RWPE2 (cell line): ENCODE data around the gene DNAJB7.
A peak's percentile ranks its signal among the peaks of the same experiment; 100 is the strongest.

Experiments
- ATAC-seq: fragments of 200-7000 bp; cut with Tn5 transposase; 3 replicates; pipeline ENCODE4 v1.9.1; 2021; ENCODE audit warnings: low read depth
- DNase-seq: peaks from one replicate; pipeline ENCODE4 v3.0.0-alpha.2; 2020; ENCODE audit warnings: low spot score
- H3K27ac ChIP-seq: fragments of 450-650 bp; 2 replicates; pipeline ENCODE4 v1.5.1; 2017; ENCODE audit warnings: mild to moderate bottlenecking; ENCODE audit not compliant: poor library complexity, severe bottlenecking
- H3K27me3 ChIP-seq: fragments of 250-450 bp; sonication (Bioruptor Pico); 2 replicates; pipeline ENCODE4 v1.5.1; 2021; ENCODE audit warnings: mild to moderate bottlenecking, moderate library complexity; ENCODE audit not compliant: insufficient read depth, poor library complexity, severe bottlenecking
- H3K36me3 ChIP-seq: fragments of 250-450 bp; sonication (Bioruptor Pico); 2 replicates; pipeline ENCODE4 v1.5.1; 2020; ENCODE audit warnings: low read depth, mild to moderate bottlenecking, moderate library complexity
- H3K4me1 ChIP-seq: fragments of 250-450 bp; sonication (Bioruptor Pico); 2 replicates; pipeline ENCODE4 v1.5.1; 2021; ENCODE audit warnings: mild to moderate bottlenecking, moderate library complexity; ENCODE audit not compliant: insufficient read depth, poor library complexity, severe bottlenecking
- H3K4me3 ChIP-seq: fragments of 250-450 bp; sonication (Bioruptor Pico); 2 replicates; pipeline ENCODE4 v1.5.1; 2021; ENCODE audit warnings: mild to moderate bottlenecking, moderate library complexity; ENCODE audit not compliant: severe bottlenecking
- H3K9me3 ChIP-seq: fragments of 250-450 bp; sonication (Bioruptor Pico); 2 replicates; pipeline ENCODE4 v1.5.1; 2021; ENCODE audit warnings: mild to moderate bottlenecking, moderate library complexity; ENCODE audit not compliant: severe bottlenecking
- CTCF ChIP-seq: fragments of 450-650 bp; IDR thresholded peaks from one replicate; pipeline ENCODE4 v1.5.1; 2017; ENCODE audit warnings: mild to moderate bottlenecking, moderate library complexity; ENCODE audit not compliant: poor library complexity, severe bottlenecking

The DNAJB7 gene

GRCh38 chr22:40862013-40862412, at the start of gene DNAJB7:
Gene DNAJB7, minus strand, starts transcription at chr22:40862113. Its CDS starts 119 bp downstream, at chr22:40861994.
- Histone ChIP-seq H3K4me3 (no peak within 1 kb of the TSS), H3K27ac (no peak within 1 kb of the TSS), H3K9me3 (no peaks in the 10 kb centered on the region), H3K27me3 (no peaks in the 10 kb centered on the region), H3K36me3 (peaks cover 29% of the 10 kb centered on the region), H3K4me1 (no peaks in the 10 kb centered on the region)
- ATAC-seq, result no peak
- no peak for DNase-seq
- TF ChIP-seq CTCF, result no peak

DNA sequence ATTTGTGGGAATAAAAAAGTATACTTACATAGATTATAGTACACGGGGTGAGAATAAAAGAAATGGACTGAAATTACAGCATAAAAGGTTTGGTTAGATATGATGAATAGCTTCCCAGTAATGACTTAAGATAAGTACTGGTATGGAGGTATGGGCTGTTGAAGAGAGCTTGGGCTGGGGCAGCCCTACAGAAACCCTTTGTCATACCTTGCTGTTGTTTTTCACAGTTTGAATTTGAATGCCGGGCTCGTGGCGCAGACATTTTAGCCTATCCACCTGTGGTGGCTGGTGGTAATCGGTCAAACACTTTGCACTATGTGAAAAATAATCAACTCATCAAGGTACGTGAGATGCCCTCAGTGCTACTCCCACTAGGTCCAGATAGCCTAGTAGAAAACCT, 47.0 kb upstream of the DNAJB7 start:
- no peak for DNase-seq
- Histone ChIP-seq H3K27ac (no peak overlapping the region), H3K9me3 (no peaks in the 10 kb centered on the region), H3K27me3 (no peaks in the 10 kb centered on the region), H3K4me1 (no peaks in the 10 kb centered on the region), H3K36me3 (peaks cover 34% of the 10 kb centered on the region), H3K4me3 (no peak overlapping the region)
- ATAC-seq, result no peak
- TF ChIP-seq CTCF, result no peak

DNA sequence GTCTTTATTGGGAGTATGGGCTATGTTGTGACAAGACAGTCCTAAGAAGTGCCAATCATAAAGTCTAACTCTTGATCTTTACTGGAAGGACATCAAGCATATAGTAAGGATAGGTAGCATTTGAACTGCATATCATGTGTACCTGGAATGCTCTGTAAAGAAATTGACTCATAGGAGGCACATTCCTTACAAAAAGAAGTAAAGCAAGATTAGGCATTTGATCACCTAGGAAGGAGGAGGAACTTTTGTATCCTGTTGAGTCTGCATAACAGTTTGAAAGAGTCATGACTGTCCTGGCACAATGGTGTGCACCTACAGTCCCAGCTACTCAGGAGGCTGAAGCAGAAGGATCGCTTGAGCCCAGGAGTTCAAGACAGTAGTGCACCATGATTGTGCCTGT, 42.2 kb upstream of the DNAJB7 start:
- H3K36me3 ChIP-seq, result peaks cover 24% of the 10 kb centered on the region
- H3K4me3 ChIP-seq, result no peak overlapping the region
- no peaks in the 10 kb centered on the region for H3K9me3 ChIP-seq
- H3K4me1 ChIP-seq, result no peaks in the 10 kb centered on the region
- DNase-seq (no peak), ATAC-seq (peak; percentile 52)
- no peak for TF ChIP-seq CTCF
- no peak overlapping the region for H3K27ac ChIP-seq
- H3K27me3 ChIP-seq, result no peaks in the 10 kb centered on the region

DNA sequence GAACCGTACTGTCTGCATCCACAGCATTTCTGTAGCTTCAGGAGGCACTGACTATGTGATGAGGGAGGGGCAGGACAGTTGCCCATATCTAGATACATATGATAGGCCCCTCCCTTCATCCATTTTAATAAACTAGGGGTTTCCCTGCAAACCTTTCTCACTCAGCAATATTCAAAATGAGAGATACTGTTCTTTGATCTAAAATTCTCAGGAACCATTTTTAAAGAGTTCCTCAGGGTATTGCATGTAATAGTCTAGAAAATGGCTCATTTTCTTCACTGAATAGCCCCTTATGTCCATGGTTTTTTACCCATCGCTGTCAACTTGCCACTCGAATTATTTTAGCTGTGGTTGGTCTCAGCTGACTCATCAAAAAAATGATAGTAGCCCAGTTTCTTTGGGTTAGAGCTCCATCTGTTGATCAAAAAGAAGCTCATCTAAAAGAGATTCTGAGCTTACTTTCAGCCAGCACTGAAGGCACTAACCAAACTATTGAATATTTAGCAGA, 37.0 kb upstream of the DNAJB7 start:
- Histone ChIP-seq H3K27me3 (no peaks in the 10 kb centered on the region), H3K9me3 (no peaks in the 10 kb centered on the region), H3K4me1 (no peaks in the 10 kb centered on the region), H3K36me3 (peaks cover 10% of the 10 kb centered on the region), H3K27ac (no peak overlapping the region), H3K4me3 (no peak overlapping the region)
- DNase-seq, result no peak
- ATAC-seq, result peak; percentile 41; the same call in 1 of the 3 replicates
- TF ChIP-seq CTCF, result peak; percentile 77

GRCh38 chr22:40894417-40894816, 32.5 kb upstream of the DNAJB7 start:
- TF ChIP-seq CTCF, result no peak
- peaks cover 23% of the 10 kb centered on the region for H3K36me3 ChIP-seq
- DNase-seq (no peak), ATAC-seq (no peak)
- no peak overlapping the region for H3K27ac ChIP-seq
- H3K27me3 ChIP-seq, result no peaks in the 10 kb centered on the region
- no peak overlapping the region for H3K4me3 ChIP-seq
- peaks cover 1% of the 10 kb centered on the region for H3K4me1 ChIP-seq
- no peaks in the 10 kb centered on the region for H3K9me3 ChIP-seq
